VCaP (cell line): ENCODE data around the gene G6PD.

Experiments
- H3K27ac ChIP-seq: fragments of 450-650 bp; 2 replicates; pipeline ENCODE4 v1.5.1; 2017
- TF ChIP-seq, protein P1 (sequence below): fragments of 450-650 bp; conservative IDR thresholded peaks from 2 replicates; pipeline ENCODE4 v1.5.1; 2017; ENCODE audit warnings: mild to moderate bottlenecking, moderate library complexity

The G6PD gene

DNA sequence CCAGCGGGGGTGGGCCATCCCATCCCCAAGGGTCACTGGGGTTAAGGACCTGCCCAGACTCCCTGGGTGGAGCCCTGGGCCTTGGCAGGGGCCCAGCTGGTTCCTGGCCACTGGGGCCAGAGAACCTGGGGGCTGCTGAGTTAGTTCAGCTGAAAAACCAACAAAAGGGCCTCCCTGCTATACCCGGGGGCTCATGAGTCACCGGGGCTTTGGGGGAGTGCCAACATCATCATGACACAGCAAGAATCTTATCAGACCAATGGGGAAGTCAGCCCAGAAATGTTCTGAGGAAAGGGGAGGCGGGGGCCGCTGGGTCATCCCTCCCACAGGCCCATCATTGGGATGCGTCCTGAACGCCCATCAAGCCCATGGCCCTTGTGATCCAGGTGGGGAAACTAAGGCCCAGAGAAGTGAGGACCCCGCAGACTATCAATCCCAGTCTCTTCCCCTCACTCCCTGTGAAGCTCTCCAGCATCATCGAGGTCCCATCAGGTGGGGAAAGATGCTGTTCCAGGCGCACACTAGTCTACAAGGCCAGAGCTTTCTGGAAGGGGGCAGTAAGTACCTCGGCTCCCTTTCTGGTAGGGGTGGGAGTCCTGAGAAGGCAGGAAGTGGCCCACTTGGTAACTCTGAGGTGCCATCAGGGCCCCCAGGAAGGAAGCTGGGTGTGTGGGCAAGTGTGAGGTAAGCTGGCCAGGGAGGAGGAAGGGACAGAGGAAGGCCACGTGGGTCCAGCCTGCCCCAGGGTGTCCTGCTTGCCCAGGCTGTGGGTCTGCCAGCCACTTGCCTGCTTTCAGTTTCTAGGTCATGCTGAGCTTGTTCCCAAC, 4.5 kb downstream of the G6PD start:
- TF ChIP-seq, protein P1, sequence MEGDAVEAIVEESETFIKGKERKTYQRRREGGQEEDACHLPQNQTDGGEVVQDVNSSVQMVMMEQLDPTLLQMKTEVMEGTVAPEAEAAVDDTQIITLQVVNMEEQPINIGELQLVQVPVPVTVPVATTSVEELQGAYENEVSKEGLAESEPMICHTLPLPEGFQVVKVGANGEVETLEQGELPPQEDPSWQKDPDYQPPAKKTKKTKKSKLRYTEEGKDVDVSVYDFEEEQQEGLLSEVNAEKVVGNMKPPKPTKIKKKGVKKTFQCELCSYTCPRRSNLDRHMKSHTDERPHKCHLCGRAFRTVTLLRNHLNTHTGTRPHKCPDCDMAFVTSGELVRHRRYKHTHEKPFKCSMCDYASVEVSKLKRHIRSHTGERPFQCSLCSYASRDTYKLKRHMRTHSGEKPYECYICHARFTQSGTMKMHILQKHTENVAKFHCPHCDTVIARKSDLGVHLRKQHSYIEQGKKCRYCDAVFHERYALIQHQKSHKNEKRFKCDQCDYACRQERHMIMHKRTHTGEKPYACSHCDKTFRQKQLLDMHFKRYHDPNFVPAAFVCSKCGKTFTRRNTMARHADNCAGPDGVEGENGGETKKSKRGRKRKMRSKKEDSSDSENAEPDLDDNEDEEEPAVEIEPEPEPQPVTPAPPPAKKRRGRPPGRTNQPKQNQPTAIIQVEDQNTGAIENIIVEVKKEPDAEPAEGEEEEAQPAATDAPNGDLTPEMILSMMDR: no peak
- H3K27ac ChIP-seq: peak overlapping the region; percentile 70

- H3K27ac ChIP-seq: peak overlapping the region; percentile 70
- TF ChIP-seq, protein P1: no peak
These were observed 5.1 kb downstream of the G6PD start for GRCh38 chrX:154541589-154541895.

GRCh38 chrX:154540897-154541535, 5.6 kb downstream of the G6PD start:
- TF ChIP-seq, protein P1: no peak
- peak overlapping the region; percentile 70 for H3K27ac ChIP-seq

- peak overlapping the region; percentile 70 for H3K27ac ChIP-seq
These were observed 6.3 kb downstream of the G6PD start for GRCh38 chrX:154540365-154540764.

GRCh38 chrX:154539077-154539476, 7.6 kb downstream of the G6PD start:
- TF ChIP-seq, protein P1: no peak
- H3K27ac ChIP-seq: no peak overlapping the region

DNA sequence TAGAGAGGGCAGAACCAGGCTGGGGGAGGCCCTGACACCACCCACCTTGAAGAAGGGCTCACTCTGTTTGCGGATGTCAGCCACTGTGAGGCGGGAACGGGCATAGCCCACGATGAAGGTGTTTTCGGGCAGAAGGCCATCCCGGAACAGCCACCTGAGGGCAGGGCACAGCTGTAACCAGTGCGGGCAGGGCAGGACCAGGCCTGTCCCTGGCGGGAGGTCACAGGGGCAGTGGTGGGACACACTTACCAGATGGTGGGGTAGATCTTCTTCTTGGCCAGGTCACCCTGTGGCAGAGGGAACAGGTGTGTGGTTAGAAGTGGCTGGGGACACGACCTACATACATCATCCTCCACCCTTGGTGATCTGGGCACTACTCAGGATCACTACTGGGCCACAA, 10.8 kb downstream of the G6PD start:
- TF ChIP-seq, protein P1: no peak
- no peak overlapping the region for H3K27ac ChIP-seq

DNA sequence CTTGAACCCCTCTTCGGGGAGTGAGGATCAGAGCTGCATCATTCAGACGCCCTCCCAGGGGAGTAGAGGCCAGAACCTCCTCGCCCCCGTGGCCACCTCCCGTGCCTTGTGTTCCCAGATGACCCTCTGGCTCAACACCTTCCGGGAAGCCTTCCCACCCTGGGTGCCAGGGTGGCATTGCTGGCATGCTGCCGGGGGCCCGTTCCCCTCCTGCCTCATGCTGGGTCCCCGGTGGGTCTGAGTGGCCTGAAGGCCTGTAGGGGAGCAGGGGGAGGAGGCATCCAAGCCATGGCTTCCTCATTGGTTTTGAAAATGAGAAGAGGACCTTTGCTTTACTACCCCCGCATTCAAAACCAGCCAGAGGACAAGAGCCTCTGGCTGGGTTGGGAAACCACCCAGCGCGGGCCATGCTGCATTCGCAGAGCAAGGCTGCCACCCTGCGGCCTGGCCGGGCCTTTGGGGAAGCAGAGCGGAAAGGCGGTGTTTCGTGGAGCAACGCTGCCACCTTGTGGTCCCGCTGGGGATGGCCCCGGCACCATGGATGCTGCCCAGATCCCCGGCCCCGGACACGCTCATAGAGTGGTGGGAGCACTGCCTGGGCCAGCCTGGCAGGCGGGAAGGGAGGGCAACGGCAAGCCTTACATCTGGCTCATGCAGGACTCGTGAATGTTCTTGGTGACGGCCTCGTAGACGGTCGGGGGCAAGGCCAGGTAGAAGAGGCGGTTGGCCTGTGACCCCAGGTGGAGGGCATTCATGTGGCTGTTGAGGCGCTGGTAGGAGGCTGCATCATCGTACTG, 11.9 kb downstream of the G6PD start:
- TF ChIP-seq, protein P1: peak; percentile 91
- peak overlapping the region; percentile 32; the same call in 1 of the 2 replicates for H3K27ac ChIP-seq
